WTC11 (cell line): ENCODE data around the gene ILKAP.

ENCODE experiments used
- ATF3 ChIP-seq: sonication (generic); formaldehyde crosslinking; conservative IDR thresholded peaks from 2 replicates; pipeline ENCODE4 v1.8.1; 2022; ENCODE audit warnings: mild to moderate bottlenecking, missing genetic modification reagents
- CREM ChIP-seq: sonication (generic); formaldehyde crosslinking; IDR thresholded peaks from 2 replicates; pipeline ENCODE4 v1.8.1; 2022; ENCODE audit warnings: mild to moderate bottlenecking, missing genetic modification reagents, moderate library complexity
- CTCF ChIP-seq: fragments of 200-600 bp; IDR thresholded peaks from 2 replicates; pipeline ENCODE4 v1.8.0; 2022; ENCODE audit warnings: antibody characterized with exemption
- FOXJ3 ChIP-seq: sonication (generic); formaldehyde crosslinking; IDR thresholded peaks from 2 replicates; pipeline ENCODE4 v1.9.0; 2021; ENCODE audit warnings: missing genetic modification reagents, mild to moderate bottlenecking, borderline replicate concordance
- FOXP4 ChIP-seq: sonication (generic); formaldehyde crosslinking; IDR thresholded peaks from 2 replicates; pipeline ENCODE4 v1.8.0; 2022; ENCODE audit warnings: mild to moderate bottlenecking, missing genetic modification reagents
- IRF2 ChIP-seq: sonication (generic); formaldehyde crosslinking; IDR thresholded peaks from 2 replicates; pipeline ENCODE4 v1.8.0; 2022; ENCODE audit warnings: low read depth, missing genetic modification reagents, borderline replicate concordance
- JUN ChIP-seq: sonication (generic); formaldehyde crosslinking; IDR thresholded peaks from 2 replicates; pipeline ENCODE4 v1.8.0; 2023; ENCODE audit warnings: mild to moderate bottlenecking, missing genetic modification reagents
- NFE2L1 ChIP-seq: sonication (generic); formaldehyde crosslinking; IDR thresholded peaks from 2 replicates; pipeline ENCODE4 v1.8.1; 2023; ENCODE audit warnings: missing genetic modification reagents
- NFYB ChIP-seq: sonication (generic); formaldehyde crosslinking; conservative IDR thresholded peaks from 2 replicates; pipeline ENCODE4 v1.8.0; 2022; ENCODE audit warnings: low read depth, missing genetic modification reagents
- TEAD4 ChIP-seq: sonication (generic); formaldehyde crosslinking; IDR thresholded peaks from 2 replicates; pipeline ENCODE4 v1.8.0; 2022; ENCODE audit warnings: mild to moderate bottlenecking, missing genetic modification reagents
- USF2 ChIP-seq: sonication (generic); formaldehyde crosslinking; IDR thresholded peaks from 2 replicates; pipeline ENCODE4 v1.8.1; 2023; ENCODE audit warnings: mild to moderate bottlenecking, missing genetic modification reagents, moderate library complexity
- ZNF138 ChIP-seq: sonication (generic); formaldehyde crosslinking; conservative IDR thresholded peaks from 2 replicates; pipeline ENCODE4 v1.8.1; 2022; ENCODE audit warnings: mild to moderate bottlenecking, moderate library complexity, missing genetic modification reagents
- ZNF671 ChIP-seq: fragments of 250-450 bp; sonication (Bioruptor Pico); IDR thresholded peaks from 2 replicates; pipeline ENCODE4 v1.8.0; 2021; ENCODE audit warnings: mild to moderate bottlenecking

GRCh38 chr2:238158018-238158508 lies 45.4 kb downstream of the ILKAP start:
- TF ChIP-seq CTCF (no peak), NFYB (CRISPR knock-in tag) (no peak), ZNF138 (CRISPR knock-in tag) (no peak), FOXJ3 (CRISPR knock-in tag) (no peak), ATF3 (no peak), USF2 (CRISPR knock-in tag) (no peak), NFE2L1 (CRISPR knock-in tag) (no peak), ZNF671 (CRISPR knock-in tag) (no peak), IRF2 (CRISPR knock-in tag) (no peak), FOXP4 (CRISPR knock-in tag) (no peak), JUN (no peak), CREM (CRISPR knock-in tag) (no peak), TEAD4 (CRISPR knock-in tag) (no peak)
